ENCODE results near the gene DNAJC16. TPM values are rescaled to one million over a fixed set of nuclear protein-coding genes. Genes with fewer than 3 reads are reported as not detected.

The DNAJC16 gene
- total and polyA plus RNA-seq, 9 of the 15 experiments (the other 6 are each of a cell fraction or from before 2014, with no cell fraction given): 6.9 to 16.8 (median 12.8) TPM

DNA sequence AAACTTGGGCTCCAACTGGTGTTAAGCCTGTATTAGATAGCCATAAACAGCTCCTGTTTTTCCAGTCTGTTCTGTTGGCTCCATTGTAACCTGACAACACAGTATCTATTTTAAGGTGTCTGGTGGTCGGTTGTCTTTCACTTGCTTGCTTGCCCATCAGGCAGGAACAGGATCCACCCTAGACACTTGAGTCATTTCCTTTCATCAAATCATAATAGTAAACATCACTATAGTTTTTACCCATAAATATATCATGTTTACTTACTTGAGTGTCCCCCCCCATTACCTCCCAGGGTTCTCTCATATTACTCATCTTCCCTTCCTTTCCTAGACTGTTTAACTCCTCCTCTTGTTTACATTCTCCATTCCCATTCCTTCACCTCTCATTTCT, 93.5 kb downstream of the DNAJC16 start (continued):
- peak in 1 of 2 experiments; percentile 22; a peak in 1 of 4 replicates for TF ChIP-seq RAD21 (CRISPR knock-in tag; conservative IDR thresholded peaks at IDR 0.05 in 1 of 2, IDR thresholded peaks at IDR 0.05 in 1 of 2)
- peak; percentile 61 for TF ChIP-seq ETV5 (CRISPR knock-in tag; IDR thresholded peaks at IDR 0.05; ENCODE audit: low read depth)
- TF ChIP-seq, protein P1, sequence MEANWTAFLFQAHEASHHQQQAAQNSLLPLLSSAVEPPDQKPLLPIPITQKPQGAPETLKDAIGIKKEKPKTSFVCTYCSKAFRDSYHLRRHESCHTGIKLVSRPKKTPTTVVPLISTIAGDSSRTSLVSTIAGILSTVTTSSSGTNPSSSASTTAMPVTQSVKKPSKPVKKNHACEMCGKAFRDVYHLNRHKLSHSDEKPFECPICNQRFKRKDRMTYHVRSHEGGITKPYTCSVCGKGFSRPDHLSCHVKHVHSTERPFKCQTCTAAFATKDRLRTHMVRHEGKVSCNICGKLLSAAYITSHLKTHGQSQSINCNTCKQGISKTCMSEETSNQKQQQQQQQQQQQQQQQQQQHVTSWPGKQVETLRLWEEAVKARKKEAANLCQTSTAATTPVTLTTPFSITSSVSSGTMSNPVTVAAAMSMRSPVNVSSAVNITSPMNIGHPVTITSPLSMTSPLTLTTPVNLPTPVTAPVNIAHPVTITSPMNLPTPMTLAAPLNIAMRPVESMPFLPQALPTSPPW (CRISPR knock-in tag; IDR thresholded peaks at IDR 0.05): peak; percentile 63
- TF ChIP-seq MAZ (CRISPR knock-in tag; conservative IDR thresholded peaks at IDR 0.05 in 1 of 2, IDR thresholded peaks at IDR 0.05 in 1 of 2): peak in 1 of 2 experiments; percentile 25; a peak in 1 of 4 replicates
- TF ChIP-seq, protein P2, sequence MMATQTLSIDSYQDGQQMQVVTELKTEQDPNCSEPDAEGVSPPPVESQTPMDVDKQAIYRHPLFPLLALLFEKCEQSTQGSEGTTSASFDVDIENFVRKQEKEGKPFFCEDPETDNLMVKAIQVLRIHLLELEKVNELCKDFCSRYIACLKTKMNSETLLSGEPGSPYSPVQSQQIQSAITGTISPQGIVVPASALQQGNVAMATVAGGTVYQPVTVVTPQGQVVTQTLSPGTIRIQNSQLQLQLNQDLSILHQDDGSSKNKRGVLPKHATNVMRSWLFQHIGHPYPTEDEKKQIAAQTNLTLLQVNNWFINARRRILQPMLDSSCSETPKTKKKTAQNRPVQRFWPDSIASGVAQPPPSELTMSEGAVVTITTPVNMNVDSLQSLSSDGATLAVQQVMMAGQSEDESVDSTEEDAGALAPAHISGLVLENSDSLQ (IDR thresholded peaks at IDR 0.05): peak; percentile 27; the same call in 1 of the 2 replicates
- peak; percentile 56; the same call in 1 of the 2 replicates for TF ChIP-seq SMARCE1 (IDR thresholded peaks at IDR 0.05)
- TF ChIP-seq, protein P3, sequence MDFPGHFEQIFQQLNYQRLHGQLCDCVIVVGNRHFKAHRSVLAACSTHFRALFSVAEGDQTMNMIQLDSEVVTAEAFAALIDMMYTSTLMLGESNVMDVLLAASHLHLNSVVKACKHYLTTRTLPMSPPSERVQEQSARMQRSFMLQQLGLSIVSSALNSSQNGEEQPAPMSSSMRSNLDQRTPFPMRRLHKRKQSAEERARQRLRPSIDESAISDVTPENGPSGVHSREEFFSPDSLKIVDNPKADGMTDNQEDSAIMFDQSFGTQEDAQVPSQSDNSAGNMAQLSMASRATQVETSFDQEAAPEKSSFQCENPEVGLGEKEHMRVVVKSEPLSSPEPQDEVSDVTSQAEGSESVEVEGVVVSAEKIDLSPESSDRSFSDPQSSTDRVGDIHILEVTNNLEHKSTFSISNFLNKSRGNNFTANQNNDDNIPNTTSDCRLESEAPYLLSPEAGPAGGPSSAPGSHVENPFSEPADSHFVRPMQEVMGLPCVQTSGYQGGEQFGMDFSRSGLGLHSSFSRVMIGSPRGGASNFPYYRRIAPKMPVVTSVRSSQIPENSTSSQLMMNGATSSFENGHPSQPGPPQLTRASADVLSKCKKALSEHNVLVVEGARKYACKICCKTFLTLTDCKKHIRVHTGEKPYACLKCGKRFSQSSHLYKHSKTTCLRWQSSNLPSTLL (IDR thresholded peaks at IDR 0.05): no peak
- TF ChIP-seq ARID1B (IDR thresholded peaks at IDR 0.05): peak; percentile 54
- peak; percentile 23; the same call in 1 of the 2 replicates for TF ChIP-seq TRIM28 (IDR thresholded peaks at IDR 0.05)
- no peak for TF ChIP-seq TAF15 (IDR thresholded peaks at IDR 0.05; ENCODE audit: low read depth, low read length)

Data from K562 (cell line).